GM19193 (cell line): ENCODE measurements around the gene DNMT3A.

Experiments used
- POLR2A ChIP-seq: IDR thresholded peaks from 4 replicates; pipeline ENCODE4 v1.6.1; 2011; ENCODE audit not compliant: insufficient read depth, insufficient read length; ENCODE audit errors: extremely low read depth

The DNMT3A gene

GRCh38 chr2:25341753-25342371, at the start of gene DNMT3A:
DNMT3A (minus strand) TSS chr2:25341925; CDS start chr2:25313984, 27,941 bp downstream.
- TF ChIP-seq POLR2A, result no peak

GRCh38 chr2:25389161-25389560, 47.4 kb upstream of the DNMT3A start:
- TF ChIP-seq POLR2A, result no peak

DNA sequence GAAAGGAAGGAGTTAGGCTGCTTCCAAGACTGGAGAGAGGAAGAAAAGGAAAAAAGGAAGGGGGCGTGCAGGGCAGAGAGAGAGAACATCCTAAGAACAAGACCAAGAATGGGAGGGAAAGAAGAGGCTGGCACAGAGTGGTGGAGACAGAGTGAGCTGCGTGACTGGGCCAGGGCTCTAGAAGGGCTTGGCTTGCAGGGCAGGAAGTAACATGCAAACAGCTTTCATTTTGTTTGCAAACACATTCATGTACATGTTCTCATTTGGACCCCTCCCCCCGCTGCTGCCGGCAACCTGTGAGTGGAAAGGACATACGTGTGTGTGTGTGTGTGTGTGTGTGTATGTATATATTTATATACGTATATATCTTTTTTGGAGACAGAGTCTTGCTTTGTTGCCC, 46.8 kb upstream of the DNMT3A start:
- peak; percentile 41 for TF ChIP-seq POLR2A

DNA sequence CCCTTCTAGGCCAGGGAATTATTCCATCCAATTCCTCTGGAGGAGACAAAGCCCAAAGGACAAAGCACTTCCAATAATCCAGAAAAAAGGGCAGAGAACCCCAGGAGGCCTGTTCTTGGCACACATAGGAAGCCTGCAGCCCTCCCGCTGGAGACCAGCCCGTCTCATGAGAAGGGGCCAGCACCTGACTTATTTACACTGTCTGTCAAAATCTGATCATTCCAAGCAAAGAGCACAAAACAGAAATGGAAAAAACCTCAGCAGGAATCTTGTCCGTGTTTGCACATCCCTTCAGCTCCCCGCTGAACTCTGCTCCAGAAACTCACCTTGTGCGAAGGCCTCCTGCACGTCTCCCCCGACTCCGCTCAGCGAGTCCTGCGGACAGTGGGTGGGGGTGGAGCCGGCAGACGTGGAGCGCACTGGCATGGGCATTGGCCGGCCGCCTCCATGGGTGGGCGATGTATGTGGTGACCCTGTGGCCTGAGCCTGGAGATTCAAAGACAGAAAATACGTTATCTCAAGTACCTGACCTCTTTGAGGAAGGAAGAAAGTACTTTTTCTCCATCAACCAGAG, 46.2 kb upstream of the DNMT3A start:
- no peak for TF ChIP-seq POLR2A

GRCh38 chr2:25386971-25387875, 45.5 kb upstream of the DNMT3A start:
- TF ChIP-seq POLR2A, result no peak

DNA sequence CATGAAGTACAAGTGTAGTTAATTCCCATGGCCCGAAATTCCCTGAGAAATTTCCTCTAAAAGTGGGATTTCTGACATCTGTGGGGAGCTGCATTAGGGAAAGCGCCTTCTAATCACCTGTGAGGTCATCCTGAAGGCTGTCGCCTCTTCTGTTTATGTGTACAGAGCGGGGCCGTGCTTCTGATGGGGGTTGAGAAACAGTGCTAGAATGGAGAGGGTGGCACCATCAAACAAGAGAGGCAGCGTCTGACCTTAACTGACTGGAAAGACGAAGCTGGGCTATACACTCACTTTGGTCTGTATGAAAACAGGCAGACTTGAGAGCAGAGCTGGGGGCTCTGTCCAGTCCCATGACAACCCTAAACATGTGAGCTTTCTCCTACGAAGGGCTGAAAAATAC, 44.2 kb upstream of the DNMT3A start:
- no peak for TF ChIP-seq POLR2A

DNA sequence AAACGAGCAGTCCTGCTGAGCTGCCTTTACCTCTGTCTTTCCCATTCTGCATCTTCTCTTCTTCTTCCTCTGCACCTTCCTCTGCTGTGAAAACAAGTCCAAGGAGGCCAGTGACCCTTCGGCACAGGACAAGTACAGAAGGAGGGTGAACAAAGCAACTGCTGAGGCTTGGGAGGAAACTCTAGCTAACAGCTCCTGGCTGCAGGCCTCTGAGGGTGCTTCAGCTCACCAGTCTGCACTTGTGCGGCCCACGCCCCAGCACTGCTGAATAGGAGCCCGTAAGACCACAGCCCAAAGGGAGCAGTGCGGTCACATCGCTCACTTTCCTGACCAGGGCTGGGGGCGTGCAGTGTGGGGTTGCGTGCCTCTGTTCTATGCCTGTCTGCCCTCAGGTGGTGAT, 42.1 kb upstream of the DNMT3A start:
- no peak for TF ChIP-seq POLR2A

DNA sequence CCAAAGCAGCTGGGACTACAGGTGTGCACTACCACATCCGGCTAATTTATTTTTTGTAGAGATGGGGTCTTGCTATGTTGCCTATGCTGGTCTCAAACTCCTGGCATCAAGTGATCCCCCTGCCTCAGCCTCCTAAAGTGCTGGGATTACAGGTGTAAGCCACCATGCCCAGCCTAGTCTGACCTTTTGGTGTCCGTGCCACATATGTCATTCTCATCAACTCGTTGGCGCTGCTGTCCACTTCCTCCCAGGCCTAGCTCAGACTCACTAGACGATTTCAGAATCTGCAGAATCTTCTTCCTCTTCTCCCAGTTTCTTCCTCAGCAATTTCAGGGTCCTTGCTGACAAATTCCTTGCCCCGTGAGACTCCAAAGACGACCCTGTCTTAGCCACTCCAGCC, 39.8 kb upstream of the DNMT3A start:
- TF ChIP-seq POLR2A, result no peak

DNA sequence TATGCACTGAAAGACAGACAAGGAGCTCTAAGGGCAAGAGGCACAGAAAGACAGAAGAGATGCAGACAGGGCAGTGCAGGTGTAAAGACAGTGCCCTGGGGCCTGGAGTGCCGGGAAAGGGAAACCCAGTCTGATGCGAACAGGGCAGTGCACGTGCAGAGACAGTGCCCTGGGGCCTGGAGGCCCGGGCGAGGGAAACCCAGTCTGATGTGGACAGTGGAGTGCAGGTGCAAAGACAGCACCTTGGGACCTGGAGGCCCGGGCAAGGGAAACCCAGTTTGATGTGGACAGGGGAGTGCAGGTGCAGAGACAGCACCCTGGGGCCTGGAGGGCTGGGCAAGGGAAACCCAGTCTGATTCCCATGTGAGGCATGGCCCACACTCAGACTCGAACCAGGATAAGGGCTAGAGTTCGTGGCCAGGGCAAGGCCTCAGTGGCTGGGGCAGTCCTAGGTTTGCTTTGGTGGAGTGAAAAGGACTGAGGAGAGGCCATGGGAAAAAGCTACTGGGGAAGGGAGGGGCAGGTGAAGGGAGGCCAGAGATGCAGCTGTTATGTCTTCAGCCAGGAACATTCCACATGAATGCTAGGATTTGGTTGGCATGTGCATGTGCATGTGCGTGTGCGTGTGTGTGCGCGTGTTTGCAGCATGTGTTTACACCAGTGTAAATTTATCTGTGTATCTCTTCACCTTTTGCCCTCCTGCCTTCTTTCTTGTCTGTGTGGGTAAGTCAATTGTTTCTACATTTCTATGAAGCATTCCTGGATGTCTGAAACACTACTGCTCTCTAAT, 39.1 kb upstream of the DNMT3A start:
- TF ChIP-seq POLR2A, result no peak

DNA sequence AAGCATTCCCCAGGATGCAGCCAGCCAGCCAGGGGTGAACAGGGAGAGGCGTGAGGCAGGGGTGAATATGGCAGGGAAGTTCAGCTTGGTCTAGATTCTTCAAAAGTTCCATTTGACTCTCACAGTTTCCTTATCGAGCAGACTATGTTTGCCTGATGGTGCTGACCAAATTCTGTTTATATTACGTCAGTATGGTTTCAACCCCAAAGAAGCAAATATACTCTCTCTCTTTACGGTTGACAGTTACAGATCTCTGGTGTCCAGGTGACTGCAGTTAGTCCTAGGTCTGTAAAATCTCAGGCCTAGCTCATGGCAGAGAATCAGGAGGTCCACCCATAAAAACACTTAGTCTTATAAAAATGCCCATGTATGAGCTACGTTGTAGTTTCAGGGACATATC, 38.3 kb upstream of the DNMT3A start:
- no peak for TF ChIP-seq POLR2A

DNA sequence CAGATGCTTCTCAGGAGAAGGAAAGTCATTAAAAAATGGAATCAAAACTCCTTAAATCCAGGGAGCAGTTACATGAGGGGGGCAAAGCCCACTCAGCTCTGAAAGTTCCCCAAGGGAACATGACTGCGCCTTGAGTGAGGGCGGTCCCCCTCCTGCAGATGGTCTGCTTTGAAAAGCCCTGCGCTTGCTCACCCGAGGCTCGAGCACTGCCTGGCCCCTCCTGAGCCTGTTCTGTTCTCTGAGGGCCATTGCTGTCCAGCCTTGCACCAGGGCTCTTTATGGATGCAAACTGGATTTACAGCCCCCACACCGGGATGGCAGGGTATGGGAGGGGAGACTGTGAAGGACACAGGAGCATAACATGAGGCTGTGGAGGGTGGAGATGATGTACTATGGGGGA, 37.8 kb upstream of the DNMT3A start:
- TF ChIP-seq POLR2A, result no peak

- no peak for TF ChIP-seq POLR2A
Measured at GRCh38 chr2:25378731-25379490, 37.2 kb upstream of the DNMT3A start.

DNA sequence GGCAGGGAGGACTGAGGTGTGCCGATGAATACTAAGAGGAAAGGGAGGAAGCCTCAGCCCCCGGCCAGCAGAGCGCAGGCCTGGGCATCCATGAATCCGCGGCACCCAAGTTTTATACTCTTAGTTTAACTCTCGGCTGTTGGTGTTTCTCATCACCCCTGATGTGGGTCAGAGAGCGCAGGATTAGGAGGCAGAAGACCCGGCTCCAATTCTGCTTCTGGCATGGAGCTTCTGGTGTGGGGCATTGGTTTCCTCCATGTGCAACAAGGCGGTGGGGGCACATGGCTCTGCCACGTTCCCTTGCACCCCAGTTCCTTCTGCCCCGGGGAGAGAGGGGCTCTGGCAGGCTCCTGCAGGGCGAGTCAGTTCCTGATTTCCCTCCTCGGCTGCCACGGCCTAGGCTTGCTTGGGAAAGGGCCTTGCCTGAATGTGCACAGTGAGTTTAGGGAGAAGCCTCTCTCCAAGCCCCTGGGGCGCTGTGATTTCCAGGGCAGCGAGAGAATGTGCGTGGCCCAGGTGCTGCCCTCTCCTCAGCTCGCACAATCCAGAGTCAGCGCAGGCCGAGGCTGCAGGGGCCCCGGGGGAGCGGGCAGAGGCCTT, 36.2 kb upstream of the DNMT3A start:
- TF ChIP-seq POLR2A, result no peak

DNA sequence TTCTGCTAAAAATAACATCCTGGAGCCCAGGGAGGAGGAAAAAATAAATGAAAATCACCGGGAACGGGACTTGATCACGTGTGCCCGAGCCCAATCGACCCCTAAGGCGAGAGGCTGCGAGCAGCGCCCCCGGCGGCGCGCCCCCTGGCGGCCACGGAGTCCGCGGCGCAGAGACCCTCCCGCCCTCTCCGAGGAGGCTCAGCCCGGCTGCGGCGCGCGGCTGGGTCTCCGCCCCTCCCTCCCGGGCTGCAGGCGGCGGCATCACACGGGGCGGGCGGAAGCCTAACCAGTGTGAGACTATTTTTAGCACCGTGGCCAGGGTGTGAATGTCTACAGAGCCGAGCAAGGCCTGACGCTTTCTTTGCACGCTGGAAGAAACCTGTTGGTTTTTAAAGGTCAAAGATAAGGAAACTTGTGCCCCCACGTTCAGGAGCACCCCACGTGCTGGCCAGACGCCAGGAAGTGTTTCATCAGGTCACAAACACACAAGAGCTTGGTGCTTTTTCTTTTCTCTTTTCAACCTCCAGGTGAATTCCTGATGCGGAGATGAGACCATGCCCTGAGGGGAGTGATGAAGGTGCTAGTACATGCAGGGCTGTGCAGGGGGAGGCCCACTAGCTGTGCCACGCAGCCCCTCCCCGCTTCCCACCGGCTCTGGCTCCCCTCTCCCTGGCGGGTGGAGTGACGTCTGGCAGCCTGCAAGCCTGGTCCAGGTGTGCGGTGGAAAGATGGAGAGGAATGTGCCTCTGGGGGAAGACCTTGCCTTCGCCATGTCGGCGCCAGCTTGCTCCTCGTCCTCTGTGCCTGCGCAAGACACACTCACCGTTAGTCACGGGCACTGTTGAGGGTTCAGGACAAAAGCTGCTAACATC, 35.3 kb upstream of the DNMT3A start:
- peak; percentile 48 for TF ChIP-seq POLR2A
